Fibroblast of skin of abdomen (primary cell): ENCODE data around the gene KLC1.
"Not testable (repeated sequence)": the region's sequence is repeated elsewhere in the genome, so short reads cannot be mapped to it uniquely, and the experiment has no call there.

Experiments
- DNase-seq: peaks from one replicate; pipeline ENCODE4 v3.0.0-alpha.2; 2013

Gene KLC1

DNA sequence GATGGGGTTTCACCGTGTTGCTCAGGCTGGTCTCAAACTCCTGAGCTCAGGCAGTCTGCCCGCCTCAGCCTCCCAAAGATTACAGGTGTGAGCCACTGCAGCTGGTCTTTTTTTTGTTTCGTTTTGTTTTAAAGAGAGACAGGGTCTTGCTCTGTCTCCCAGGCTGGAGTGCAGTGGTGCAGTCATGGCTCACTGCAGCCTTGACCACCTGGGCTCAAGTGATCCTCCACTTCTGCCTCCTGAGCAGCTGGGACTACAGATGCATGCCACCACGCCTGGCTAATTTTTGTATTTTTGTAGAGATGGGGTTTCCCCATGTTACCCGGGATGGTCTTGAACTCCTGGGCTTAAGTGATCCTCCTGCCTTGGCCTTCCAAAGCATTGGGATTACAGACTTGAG is 62.6 kb downstream of the KLC1 start:
- not testable (repeated sequence) for DNase-seq

DNA sequence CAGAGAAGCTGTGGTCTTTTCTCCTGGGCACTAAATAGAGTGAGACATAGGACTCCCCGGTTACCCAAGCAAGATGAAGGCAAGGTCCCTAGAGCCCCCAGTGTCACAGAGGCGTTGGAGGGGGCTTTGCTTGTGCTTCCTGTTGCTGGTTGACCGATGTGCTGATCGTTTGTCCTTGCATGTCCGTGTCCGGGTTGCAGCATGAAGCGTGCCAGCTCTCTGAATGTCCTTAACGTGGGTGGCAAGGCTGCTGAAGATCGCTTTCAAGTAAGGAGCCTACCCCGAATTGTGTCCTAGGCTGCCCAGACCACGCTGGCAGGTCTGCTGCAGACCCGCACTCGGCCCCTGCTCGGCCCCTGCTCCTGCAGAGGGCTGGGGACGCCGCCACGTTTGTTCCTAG is 63.1 kb downstream of the KLC1 start:
- DNase-seq: no peak

DNA sequence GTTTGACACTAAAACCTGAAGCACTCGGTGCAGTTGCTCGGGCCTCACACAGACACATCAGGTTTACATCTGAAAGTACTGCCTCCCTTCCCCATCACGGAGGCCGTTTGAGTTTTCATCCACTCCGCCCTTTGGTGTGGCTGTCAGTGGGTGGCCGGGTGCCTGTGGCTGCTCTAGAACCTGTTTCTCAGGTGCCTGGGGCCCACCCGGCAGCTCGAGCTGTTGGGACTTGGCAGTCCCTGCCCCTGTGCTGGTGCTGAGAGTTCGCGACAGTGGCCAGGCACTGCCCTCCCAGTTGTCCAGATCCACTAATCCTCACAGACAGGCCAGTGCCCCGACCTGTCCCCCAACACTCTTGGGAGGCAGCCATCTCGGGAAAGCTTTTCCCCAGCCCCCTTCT is 63.9 kb downstream of the KLC1 start:
- no peak for DNase-seq

DNA sequence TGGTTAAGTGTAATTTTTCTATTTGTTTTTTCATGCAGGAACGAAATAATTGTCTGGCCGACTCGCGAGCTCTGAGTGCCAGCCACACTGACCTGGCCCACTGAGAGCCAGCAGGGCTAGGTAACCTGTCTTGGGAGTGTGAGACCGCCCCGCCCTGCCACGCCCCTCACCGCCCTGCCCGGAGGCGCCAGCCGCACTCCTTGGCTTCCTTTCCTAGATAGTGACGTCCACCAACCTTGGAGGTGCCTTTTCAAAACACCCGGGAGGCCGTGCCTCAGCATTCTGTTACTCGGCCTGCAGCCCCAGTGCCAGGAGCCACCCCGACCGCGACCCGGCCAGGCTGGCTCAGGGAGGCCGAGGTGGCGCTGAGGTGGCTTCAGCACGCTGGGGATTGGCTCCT is 64.5 kb downstream of the KLC1 start:
- DNase-seq: no peak

DNA sequence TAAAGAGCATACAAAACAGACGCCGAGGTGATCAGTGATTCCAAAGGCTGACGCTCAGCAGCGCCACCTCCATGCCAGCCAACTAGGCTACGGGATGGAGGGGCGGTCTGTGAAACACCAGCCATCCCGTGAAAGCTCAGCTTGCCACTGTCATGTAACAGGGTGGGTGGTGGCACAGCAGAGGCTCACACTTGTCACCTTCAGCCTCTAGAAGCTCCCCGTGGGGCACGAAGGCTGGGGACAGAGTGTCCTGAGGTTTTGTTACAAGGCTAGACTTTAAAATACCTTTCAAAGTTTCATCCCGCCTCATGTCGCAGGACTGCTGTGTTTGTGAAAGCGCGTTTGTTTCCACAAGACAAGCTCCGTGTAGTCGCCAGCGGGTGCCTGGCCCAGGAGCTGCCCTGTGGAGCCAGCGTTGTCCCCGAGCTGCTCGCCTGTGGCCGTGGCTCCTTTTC is 65.6 kb downstream of the KLC1 start:
- DNase-seq: no peak

DNA sequence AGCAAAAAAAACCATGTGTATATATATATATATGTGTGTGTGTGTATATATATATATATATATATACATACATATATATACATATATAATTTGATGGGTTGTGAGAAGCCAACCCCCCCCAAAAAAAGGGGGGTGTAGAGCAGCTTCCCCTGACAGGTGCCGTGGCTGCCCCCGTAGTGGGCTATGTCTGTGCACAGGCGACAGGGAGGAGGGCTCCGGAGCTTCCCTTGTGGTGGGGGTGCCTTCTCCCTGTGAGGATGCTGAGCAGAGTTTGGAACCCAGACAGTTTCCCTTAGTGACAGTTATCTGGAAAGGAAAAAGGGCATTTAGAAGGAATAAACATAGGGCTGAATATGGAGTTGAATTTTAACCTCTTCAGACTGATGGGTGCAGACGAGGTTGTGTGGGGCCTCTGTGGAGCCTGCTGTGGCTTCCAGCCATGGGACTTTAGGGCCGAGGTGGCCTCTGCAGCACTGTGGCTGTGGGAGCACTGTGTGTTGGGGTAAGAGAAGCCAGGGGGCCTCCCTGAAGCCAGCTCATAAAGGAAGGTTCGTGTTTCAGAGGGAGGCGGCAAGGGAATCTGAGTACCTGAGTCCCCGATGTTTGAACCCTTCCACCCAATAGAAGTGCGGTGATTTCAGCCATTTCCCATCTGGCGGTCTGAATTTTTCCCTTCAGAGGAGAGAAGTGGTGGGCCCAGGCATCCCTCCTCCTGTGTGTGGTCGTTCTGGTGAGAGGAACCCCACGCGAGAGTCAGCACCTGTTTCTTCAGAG is 66.5 kb downstream of the KLC1 start:
- no peak for DNase-seq

DNA sequence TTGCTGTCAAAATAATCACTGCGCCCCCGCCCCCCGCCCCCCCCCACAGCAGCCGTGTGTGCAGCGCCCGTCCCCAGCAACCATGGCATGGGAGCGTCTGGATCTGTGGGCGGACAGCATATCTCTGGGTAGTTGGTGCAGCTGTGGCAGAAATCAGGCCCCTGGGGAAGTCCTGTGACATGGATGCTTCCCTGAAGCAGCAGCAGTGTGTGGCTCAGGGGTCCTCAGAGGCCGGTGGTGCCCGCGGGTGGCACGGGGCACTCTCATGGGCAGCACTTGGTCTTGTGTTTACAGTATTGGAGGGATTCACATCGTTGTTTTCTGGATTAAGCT is 67.0 kb downstream of the KLC1 start:
- no peak for DNase-seq

DNA sequence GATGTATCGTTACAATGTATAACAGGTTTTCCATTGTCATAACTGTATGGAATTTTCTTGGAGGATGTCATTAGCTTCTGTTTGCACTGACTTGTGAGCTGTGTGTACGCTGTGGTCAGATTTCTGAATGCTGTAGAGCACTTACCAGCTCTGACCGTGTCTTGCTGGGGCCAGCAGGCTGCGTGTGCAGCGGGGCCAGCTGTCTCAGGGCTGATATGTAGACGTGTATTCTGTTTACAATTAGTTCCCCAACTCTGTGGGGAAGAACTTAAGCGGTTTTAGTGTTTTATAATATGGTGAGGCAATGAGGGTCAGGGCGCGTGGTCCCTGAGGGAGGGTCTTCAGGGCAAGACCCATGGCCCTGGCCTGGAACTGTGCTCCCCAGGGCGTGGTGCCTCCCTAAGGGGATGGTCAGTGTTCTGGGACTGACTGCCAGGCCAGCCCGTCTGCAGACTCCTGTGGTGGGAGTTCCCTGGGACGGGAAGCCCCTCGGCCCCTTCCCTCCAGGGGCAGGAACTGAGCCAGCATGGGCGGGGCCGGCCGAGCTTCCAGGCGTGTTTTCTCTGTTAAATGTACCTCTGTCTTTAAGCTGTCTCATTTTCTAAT is 67.6 kb downstream of the KLC1 start:
- DNase-seq: peak; percentile 60

DNA sequence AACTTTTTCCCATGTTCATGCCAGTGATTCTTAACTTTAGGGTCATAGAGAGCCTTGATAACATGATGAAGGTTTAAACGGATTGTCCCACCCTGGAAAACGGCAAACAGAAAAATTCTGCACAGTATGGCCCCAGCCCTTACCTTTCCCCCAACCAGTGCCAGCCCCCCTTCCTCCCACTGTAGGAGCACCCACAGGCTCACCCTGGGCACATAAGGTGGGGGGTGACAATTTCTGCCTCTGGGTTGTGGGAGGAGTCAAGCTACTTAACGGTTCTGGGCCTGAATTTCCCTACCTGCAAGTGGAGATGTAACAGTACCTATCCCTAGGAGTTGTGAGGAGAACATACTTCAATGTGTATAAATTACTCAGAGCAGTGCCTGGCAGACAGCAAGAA is 68.2 kb downstream of the KLC1 start:
- no peak for DNase-seq

DNA sequence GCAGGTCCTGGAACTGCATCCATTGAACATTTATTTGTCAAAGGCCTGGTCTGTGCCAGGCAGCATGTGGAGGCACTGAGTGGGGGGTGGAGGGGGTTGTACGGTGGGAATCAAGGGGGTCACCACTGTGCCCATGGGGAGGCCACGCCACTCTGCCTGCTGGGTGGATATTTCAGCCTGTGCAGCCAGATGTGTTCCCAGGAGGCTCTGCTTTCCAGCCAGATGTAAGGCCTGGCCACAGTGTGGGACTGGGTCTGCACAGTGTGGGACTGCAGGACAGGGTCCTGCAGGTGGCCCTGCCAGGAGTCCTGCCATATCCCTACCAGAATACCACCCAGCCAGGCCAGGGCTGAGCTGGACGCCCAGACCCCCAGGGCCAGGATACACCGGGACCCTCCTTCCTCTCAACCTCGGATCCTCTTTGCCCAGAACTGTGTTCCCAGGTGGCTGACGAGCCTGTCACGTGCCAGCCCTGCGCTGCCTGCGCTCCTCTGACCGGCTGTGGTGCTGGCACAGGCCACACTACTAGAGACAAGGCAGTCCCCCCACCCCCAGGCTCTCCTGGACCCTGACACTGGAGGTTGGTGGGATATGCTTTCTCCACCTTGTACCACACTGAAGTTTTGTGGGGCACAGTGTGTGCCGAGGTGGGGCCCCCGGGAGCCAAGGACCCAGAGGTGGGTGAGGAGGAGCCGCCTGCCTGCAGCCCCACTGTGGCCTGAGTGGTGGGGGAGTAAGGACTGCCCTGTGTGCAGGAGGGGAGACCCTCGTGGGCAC is 68.8 kb downstream of the KLC1 start:
- DNase-seq: no peak

DNA sequence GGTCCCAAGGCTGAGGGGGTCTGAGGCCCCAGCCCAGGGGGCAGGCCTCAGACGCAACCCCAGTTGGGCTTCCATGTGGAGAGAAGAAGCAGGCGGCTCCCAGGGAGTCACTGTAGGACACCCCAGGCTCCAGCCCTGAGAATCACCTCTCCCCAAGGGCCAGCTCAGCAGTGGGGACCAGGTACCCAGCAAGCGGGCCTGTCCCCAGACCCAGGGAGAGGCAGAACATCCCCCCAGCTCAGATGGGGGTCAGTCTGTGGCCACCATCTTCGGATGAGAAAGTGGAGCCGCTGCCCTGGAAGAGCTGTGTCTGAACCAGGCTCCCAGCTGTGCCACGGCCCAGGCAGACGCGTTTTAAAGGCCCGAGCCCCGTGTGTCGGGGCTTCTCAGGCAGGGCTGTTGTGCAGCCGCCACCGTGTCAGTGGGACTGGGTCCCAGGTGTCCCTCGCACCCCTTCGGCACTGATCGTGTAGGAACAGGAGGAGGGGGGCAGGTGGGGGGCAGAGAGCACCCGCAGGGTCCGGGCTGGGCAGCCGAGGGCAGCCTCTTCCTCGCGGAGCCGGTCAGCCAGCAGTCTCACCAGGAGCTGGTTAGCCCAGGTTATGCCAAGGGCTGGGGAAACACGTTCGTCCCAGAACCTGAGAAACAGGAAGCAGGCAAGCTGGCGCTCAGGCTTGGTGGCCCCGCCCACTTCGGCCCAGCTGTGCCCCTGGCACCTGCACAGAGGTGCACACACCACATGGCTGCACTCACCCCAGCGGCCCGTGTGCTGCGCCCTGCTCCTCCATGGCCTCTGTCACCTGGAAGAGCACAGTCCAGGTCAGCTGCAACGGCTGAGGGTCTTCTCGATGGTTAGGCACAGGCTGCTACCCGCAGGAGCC is 69.6 kb downstream of the KLC1 start:
- DNase-seq: no peak

DNA sequence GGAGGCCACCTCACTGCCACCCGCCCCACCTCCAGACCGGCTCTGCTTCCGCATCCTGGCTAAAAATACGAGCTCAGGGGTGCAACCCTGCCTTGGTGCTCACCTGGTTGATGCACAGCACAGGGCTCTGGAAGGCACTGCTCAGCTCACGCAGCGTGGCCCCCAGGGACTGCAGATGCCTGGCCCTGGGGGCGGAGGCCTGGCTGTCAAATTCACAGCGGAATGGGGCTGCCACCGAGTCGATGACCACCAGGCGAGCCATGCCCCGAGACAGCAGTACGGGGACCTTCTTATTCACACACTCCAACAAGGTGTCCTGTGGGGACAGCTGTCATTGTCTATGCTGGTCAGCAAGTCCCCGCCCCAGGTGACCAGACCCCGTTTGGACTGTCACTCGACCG is 70.2 kb downstream of the KLC1 start:
- no peak for DNase-seq

DNA sequence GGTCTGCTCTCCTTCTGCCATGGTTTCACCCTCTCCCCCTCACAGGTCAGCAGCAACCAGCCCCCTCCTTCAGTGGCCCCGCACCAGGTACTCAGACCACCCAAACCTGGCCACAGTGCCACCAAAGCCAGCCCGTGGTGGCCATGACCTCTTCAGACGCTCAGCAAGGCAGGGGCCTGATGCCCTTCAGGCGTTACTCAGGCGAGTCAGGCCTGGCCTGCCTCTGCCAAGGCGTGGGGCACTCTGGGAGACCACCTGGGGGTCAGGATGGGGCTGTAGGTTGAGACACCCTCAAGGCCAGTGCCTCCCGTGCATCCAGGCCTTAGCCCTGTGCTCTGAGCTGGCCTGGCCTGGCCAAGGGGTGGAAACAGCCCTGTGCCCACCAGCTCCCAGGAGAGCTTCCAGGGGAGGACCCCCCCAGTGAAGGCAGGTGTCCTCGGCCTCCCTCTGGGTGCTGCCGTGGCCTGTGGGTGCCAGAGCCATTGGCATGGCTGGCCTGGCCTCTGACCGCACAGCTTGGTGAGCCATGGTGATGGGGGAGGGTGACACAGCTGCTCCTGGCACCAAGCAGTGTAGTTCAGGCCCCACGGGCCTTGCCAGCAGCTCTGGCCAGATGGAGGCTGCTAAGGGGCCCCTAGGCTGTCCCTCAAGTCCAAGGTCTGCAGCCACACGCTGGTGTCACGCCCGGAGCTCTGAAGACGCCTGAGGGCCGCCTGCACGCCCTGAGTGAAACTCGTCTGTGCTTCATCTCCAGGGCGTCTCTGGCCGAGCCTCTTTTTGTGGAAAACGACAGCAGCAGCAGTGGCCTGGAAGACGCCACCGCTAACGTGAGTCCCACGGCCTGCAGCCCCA is 71.1 kb downstream of the KLC1 start:
- no peak for DNase-seq

DNA sequence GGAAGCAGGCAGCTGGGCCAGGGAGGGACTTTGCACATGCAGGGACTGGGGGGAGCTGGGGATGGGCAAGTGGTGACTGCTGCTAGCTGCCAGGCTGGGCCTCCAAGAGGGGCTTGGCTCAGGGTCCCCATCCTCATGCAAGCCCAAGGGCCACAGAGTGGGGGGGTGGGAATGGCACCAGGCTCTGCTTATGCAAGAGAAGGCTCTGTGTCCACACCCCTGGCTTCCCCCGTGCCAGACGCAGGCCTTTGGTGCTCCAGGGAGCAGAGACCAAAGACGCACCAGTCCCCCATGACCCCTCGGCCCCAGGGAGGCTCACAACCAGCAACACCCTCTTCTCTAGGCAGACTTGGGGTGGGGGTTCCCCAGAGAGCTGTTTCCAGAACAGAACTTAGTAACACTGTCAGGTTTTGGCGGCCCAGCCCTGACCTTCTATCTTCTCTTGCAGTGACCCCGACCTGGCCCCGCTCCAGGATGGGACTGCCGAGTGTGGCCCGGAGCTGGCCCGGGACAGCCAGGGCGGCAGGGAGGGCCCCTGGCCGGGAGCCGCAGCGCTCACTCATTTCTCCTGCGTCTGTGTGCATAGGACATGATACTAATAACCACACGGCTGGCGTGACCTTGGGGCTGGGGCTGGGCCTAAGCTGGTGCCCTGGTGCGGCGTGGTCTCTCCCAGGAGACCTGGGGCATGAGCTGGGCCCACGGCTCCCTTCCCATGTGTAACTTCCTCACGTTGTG is 71.9 kb downstream of the KLC1 start:
- DNase-seq: no peak

DNA sequence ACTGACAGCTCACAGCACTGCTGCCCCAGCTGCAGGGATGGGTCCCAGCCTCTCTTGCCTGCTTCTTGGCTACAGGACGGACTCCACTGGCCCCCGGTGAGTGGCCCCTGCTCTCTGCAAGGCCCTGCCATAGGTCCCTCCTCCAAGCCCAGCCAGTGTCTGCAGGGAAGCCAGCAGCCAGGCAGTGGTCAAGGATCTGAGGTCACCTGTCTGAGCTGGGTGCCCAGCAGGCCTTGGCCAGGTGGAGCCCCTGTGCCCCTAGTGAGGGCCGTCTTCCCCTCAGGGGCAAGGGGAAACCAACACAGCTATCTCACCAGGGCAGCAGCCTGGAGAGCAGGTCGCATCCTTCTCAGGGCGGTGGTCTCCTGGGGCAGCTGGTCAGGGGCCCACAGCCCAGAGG is 73.1 kb downstream of the KLC1 start:
- no peak for DNase-seq

DNA sequence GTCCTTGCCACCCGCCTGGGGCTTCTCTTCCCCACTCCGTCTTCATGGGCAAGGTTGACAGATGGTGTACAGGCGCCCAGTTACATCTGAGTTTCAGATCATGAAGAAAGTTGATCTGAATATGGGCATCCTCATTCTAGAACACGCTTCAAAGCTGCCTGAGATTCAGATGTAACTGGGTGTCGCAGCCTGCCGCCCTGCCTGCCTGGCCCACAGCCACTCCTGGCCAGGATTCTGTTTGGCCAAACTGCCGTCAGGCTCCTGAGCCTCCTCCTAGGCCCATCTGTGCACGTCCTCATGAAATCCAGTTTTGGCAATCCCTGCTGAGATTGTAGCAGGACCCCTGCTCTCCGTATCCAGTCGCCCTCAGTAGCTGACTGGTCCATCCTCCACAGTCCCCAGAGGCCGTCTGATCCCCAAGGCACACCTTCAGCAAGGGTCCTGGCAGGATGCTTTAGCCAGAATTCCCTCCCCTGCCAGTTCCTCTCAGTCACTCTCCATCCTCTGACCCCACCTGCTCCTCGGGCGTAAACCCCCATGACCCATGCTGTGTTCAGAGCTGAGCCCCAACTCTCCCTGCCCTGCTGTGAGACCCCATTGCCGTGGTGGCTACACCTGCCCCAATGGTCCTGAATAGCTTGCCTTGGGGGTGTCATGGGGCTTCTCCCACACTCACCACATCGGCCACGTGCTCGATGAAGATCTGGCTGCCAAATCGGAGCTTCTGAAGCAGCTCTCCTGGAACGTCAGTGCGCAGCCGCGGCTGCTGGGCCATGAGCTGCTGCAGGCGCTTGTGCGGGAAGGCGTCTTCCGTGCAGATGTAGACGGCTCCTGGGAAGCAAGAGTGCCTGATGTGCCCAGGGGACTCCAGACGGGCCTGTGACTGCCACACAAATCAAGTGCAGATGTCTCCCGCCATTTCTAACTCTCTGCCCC is 73.8 kb downstream of the KLC1 start:
- no peak for DNase-seq

DNA sequence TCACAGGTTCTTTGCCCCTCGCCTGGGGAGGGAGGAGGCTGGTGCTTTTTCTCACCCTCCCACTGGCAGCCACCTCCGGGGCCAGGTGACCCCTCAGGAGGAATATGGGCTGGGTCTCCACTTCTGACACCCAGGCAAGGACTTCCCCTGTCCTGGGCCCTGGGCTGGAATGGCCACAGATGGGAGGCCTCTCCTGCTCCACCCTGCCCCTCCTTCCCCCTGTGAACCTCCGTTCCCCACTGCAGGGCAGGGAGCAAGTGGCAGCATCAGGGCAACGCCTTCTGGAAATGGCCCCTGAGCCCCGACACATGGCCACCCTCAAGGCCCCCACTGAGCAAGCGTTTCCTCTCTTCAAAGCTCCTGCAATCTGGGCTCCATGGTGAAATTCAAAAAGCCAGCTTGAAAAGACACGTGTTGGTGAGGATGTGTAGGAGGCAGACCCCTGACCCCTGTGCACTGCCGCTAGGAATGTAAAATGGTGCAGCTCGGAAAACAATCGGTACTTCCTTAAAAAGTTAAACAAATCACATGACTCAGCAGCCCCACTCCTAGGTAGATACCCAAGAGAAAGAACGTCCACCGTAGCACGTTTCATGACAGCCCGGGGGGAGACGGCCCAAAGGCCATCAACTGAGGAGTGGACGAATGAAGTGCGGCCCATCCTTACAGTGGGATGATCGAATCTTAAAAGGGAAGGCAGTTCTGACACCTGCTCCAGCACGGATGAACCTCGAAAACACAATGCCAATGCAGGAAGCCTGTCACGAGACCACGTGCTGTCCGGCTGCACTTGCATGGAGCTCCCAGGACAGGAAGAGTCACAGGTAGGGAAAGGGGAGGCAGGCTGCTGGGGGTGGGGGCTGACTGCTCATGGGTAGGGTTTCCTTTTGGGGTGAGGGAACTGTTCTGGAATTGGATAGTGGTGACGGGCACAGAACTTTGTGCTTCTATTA is 74.7 kb downstream of the KLC1 start:
- DNase-seq: no peak

DNA sequence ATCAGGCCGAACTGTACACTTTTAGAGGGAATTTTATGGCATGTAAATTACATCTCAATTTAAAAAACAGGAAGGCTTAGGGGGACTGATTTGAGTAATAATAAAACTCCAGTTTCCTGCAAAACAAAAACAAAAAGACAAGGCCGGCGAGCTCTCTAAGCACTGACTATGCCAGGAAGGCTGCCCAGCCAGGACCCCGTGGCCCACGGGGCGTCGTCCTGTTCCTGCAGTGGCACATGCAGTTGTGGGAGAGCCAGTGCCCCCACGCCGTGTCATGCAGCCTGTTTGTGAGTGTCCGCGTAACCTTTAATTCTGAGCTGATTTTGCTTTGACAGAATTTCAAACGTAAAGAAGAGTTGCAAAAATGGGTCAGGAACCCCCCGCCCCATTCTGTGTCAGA is 75.7 kb downstream of the KLC1 start:
- no peak for DNase-seq

DNA sequence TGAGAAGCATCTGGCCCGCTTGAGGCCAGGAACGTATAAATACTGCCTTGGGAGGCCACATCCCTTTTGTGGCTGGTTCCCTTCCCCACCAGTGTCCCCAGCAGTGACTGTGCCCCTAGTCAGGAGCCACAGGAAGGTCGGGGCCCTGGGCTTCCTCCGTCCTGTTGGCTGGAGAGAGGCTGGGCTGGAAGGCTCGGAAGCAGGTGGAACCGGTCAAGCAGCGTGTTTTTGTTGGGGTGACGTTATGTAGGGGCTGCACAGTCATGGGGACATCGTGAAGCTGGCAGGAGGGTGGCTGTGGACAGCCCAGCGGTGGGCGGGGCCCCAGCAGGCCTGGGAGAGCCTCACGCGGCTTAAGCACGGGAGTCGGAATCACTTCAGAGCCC is 76.1 kb downstream of the KLC1 start:
- no peak for DNase-seq
